ENCODE data around the gene DNAJC8.
A peak's percentile ranks its signal among the peaks of the same experiment; 100 is the strongest.

DNAJC8 gene

GRCh38 chr1:28235755-28236655, 3.2 kb upstream of the DNAJC8 start, which contains the start of gene ATP5IF1:
TSS of gene ATP5IF1 (plus strand) at chr1:28236124. CDS start at chr1:28236184, 60 bp downstream.
- H3K27ac ChIP-seq, result no peak within 1 kb of the TSS
- H3K9ac ChIP-seq (ENCODE audit: insufficient read length), result peak within 1 kb of the TSS; percentile 86
- no peaks in the 10 kb centered on the region for H3K9me3 ChIP-seq (ENCODE audit: low read depth, low read length)
- H3K36me3 ChIP-seq (ENCODE audit: insufficient read depth, low read length), result peaks cover 15% of the 10 kb centered on the region
- DNase-seq (ENCODE audit: low read depth, low spot score), result peak; percentile 87
- peak within 1 kb of the TSS; percentile 87 for H3K4me3 ChIP-seq
- TF ChIP-seq FOXP2 (optimal IDR thresholded peaks at IDR 0.05; ENCODE audit: control extremely low read depth, extremely low read length, insufficient read depth), result peak; percentile 6
- peak; percentile 99 for TF ChIP-seq POLR2AphosphoS5 (IDR thresholded peaks at IDR 0.05; ENCODE audit: borderline replicate concordance, low read depth, low read length)
- no peak for TF ChIP-seq EZH2 (IDR thresholded peaks at IDR 0.05)

- no peak overlapping the region for H3K27ac ChIP-seq
- peaks cover 37% of the 10 kb centered on the region for H3K36me3 ChIP-seq (ENCODE audit: insufficient read depth, low read length)
- no peaks in the 10 kb centered on the region for H3K9me3 ChIP-seq (ENCODE audit: low read depth, low read length)
- TF ChIP-seq POLR2AphosphoS5 (IDR thresholded peaks at IDR 0.05; ENCODE audit: borderline replicate concordance, low read depth, low read length) (no peak), EZH2 (IDR thresholded peaks at IDR 0.05) (no peak), FOXP2 (optimal IDR thresholded peaks at IDR 0.05; ENCODE audit: control extremely low read depth, extremely low read length, insufficient read depth) (no peak)
- H3K9ac ChIP-seq (ENCODE audit: insufficient read length), result no peak overlapping the region
- no peak for DNase-seq (ENCODE audit: low read depth, low spot score)
- peak overlapping the region; percentile 92 for H3K4me3 ChIP-seq
Observed at GRCh38 chr1:28233264-28233606, 406 bp upstream of the DNAJC8 start.

GRCh38 chr1:28229996-28230395, 2.8 kb downstream of the DNAJC8 start:
- H3K4me3 ChIP-seq, result no peak overlapping the region
- H3K27ac ChIP-seq, result no peak overlapping the region
- TF ChIP-seq POLR2AphosphoS5 (IDR thresholded peaks at IDR 0.05; ENCODE audit: borderline replicate concordance, low read depth, low read length) (no peak), EZH2 (IDR thresholded peaks at IDR 0.05) (no peak)
- H3K9me3 ChIP-seq (ENCODE audit: low read depth, low read length), result no peaks in the 10 kb centered on the region
- H3K36me3 ChIP-seq (ENCODE audit: insufficient read depth, low read length), result peaks cover 57% of the 10 kb centered on the region
- H3K9ac ChIP-seq (ENCODE audit: insufficient read length), result peak overlapping the region; percentile 15
- DNase-seq (ENCODE audit: low read depth, low spot score), result no peak

- H3K36me3 ChIP-seq (ENCODE audit: insufficient read depth, low read length), result peaks cover 65% of the 10 kb centered on the region
- no peak overlapping the region for H3K9ac ChIP-seq (ENCODE audit: insufficient read length)
- no peak overlapping the region for H3K27ac ChIP-seq
- no peak for DNase-seq (ENCODE audit: low read depth, low spot score)
- TF ChIP-seq POLR2AphosphoS5 (IDR thresholded peaks at IDR 0.05; ENCODE audit: borderline replicate concordance, low read depth, low read length) (no peak), EZH2 (IDR thresholded peaks at IDR 0.05) (no peak), FOXP2 (optimal IDR thresholded peaks at IDR 0.05; ENCODE audit: control extremely low read depth, extremely low read length, insufficient read depth) (no peak)
- H3K9me3 ChIP-seq (ENCODE audit: low read depth, low read length), result no peaks in the 10 kb centered on the region
- H3K4me3 ChIP-seq, result no peak overlapping the region
Observed at GRCh38 chr1:28229089-28229488, 3.7 kb downstream of the DNAJC8 start.

- peaks cover 67% of the 10 kb centered on the region for H3K36me3 ChIP-seq (ENCODE audit: insufficient read depth, low read length)
- peak overlapping the region; percentile 64; the same call in 1 of the 2 replicates for H3K27ac ChIP-seq
- TF ChIP-seq POLR2AphosphoS5 (IDR thresholded peaks at IDR 0.05; ENCODE audit: borderline replicate concordance, low read depth, low read length) (no peak), FOXP2 (optimal IDR thresholded peaks at IDR 0.05; ENCODE audit: control extremely low read depth, extremely low read length, insufficient read depth) (no peak), EZH2 (IDR thresholded peaks at IDR 0.05) (no peak)
- no peak overlapping the region for H3K9ac ChIP-seq (ENCODE audit: insufficient read length)
- H3K4me3 ChIP-seq, result no peak overlapping the region
- no peak for DNase-seq (ENCODE audit: low read depth, low spot score)
- no peaks in the 10 kb centered on the region for H3K9me3 ChIP-seq (ENCODE audit: low read depth, low read length)
Observed at GRCh38 chr1:28213315-28213714, 19.5 kb downstream of the DNAJC8 start.

GRCh38 chr1:28209700-28210099, 23.1 kb downstream of the DNAJC8 start:
- Histone ChIP-seq H3K4me3 (no peak overlapping the region), H3K9ac (ENCODE audit: insufficient read length) (peak overlapping the region; percentile 16), H3K36me3 (ENCODE audit: insufficient read depth, low read length) (peaks cover 71% of the 10 kb centered on the region), H3K27ac (peak overlapping the region; percentile 58), H3K9me3 (ENCODE audit: low read depth, low read length) (no peaks in the 10 kb centered on the region)
- no peak for DNase-seq (ENCODE audit: low read depth, low spot score)
- TF ChIP-seq POLR2AphosphoS5 (IDR thresholded peaks at IDR 0.05; ENCODE audit: borderline replicate concordance, low read depth, low read length) (no peak), FOXP2 (optimal IDR thresholded peaks at IDR 0.05; ENCODE audit: control extremely low read depth, extremely low read length, insufficient read depth) (no peak)

- TF ChIP-seq POLR2AphosphoS5 (IDR thresholded peaks at IDR 0.05; ENCODE audit: borderline replicate concordance, low read depth, low read length) (no peak), EZH2 (IDR thresholded peaks at IDR 0.05) (no peak), FOXP2 (optimal IDR thresholded peaks at IDR 0.05; ENCODE audit: control extremely low read depth, extremely low read length, insufficient read depth) (no peak)
- Histone ChIP-seq H3K36me3 (ENCODE audit: insufficient read depth, low read length) (peaks cover 72% of the 10 kb centered on the region), H3K27ac (no peak overlapping the region), H3K9ac (ENCODE audit: insufficient read length) (no peak overlapping the region), H3K9me3 (ENCODE audit: low read depth, low read length) (no peaks in the 10 kb centered on the region), H3K4me3 (no peak overlapping the region)
- DNase-seq (ENCODE audit: low read depth, low spot score), result no peak
Observed at GRCh38 chr1:28208818-28209441, 23.9 kb downstream of the DNAJC8 start.

GRCh38 chr1:28205243-28205642, 27.6 kb downstream of the DNAJC8 start:
- Histone ChIP-seq H3K9ac (ENCODE audit: insufficient read length) (no peak overlapping the region), H3K27ac (no peak overlapping the region), H3K36me3 (ENCODE audit: insufficient read depth, low read length) (peaks cover 66% of the 10 kb centered on the region), H3K9me3 (ENCODE audit: low read depth, low read length) (no peaks in the 10 kb centered on the region), H3K4me3 (no peak overlapping the region)
- TF ChIP-seq FOXP2 (optimal IDR thresholded peaks at IDR 0.05; ENCODE audit: control extremely low read depth, extremely low read length, insufficient read depth), result no peak
- TF ChIP-seq EZH2 (IDR thresholded peaks at IDR 0.05), result no peak
- no peak for TF ChIP-seq POLR2AphosphoS5 (IDR thresholded peaks at IDR 0.05; ENCODE audit: borderline replicate concordance, low read depth, low read length)
- DNase-seq (ENCODE audit: low read depth, low spot score), result no peak
